Measurements from ENCODE around the gene TMEM125.

DNA sequence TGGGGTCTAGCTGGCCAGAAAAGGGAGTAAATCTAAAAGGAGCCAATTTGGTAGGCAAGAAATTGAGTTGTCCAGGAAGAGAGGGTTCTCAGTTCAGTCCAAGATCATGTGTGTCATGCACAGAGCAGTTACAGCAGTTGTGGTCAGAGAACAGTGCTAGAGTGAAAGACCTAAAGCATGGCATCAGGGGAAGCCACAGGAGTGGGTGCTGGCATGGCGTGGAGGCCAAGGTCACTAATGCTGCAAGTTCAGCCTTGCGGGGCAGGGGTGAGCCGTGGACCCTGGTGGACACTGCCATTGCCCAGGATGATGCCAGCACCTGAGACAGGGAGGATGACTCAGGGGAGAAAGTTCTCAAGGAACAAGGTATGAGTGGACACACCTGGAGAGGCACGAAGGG lies 16.6 kb upstream of the TMEM125 start:
- TF ChIP-seq, protein P1, sequence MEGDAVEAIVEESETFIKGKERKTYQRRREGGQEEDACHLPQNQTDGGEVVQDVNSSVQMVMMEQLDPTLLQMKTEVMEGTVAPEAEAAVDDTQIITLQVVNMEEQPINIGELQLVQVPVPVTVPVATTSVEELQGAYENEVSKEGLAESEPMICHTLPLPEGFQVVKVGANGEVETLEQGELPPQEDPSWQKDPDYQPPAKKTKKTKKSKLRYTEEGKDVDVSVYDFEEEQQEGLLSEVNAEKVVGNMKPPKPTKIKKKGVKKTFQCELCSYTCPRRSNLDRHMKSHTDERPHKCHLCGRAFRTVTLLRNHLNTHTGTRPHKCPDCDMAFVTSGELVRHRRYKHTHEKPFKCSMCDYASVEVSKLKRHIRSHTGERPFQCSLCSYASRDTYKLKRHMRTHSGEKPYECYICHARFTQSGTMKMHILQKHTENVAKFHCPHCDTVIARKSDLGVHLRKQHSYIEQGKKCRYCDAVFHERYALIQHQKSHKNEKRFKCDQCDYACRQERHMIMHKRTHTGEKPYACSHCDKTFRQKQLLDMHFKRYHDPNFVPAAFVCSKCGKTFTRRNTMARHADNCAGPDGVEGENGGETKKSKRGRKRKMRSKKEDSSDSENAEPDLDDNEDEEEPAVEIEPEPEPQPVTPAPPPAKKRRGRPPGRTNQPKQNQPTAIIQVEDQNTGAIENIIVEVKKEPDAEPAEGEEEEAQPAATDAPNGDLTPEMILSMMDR (IDR thresholded peaks at IDR 0.05; ENCODE audit: low read depth, low read length, poor library complexity, severe bottlenecking) = no peak
- TF ChIP-seq EZH2phosphoT487 (IDR thresholded peaks at IDR 0.05; ENCODE audit: borderline replicate concordance, low read length) = no peak
